ENCODE results near the gene LINGO3. TPM values are rescaled to one million over a fixed set of nuclear protein-coding genes. Genes with fewer than 3 reads are reported as not detected.
"Not testable (repeated sequence)": the region's sequence is repeated elsewhere in the genome, so short reads cannot be mapped to it uniquely, and the experiment has no call there.

LINGO3 gene
- total and polyA plus RNA-seq, 2 experiments from 2014 or later, result 0.23 to 2.1 TPM

- H3K9me3 ChIP-seq (ENCODE audit: low read depth), result no peaks in the 10 kb centered on the region
- no peak for TF ChIP-seq CTCF (IDR thresholded peaks at IDR 0.05; ENCODE audit: low read depth, low read length)
- H3K27ac ChIP-seq, result no peak overlapping the region
- peaks cover 54% of the 10 kb centered on the region for H3K27me3 ChIP-seq
- no peaks in the 10 kb centered on the region for H3K4me1 ChIP-seq (ENCODE audit: low read depth)
- no peaks in the 10 kb centered on the region for H3K36me3 ChIP-seq
- no peak for DNase-seq (ENCODE audit: low read depth in 1 of 2, low spot score in 1 of 2)
- no peak overlapping the region for H3K4me3 ChIP-seq
These were observed 25.1 kb downstream of the LINGO3 start for GRCh38 chr19:2282862-2283237.

- Histone ChIP-seq H3K27me3 (peaks cover 48% of the 10 kb centered on the region), H3K9me3 (ENCODE audit: low read depth) (no peaks in the 10 kb centered on the region), H3K4me1 (ENCODE audit: low read depth) (no peaks in the 10 kb centered on the region), H3K36me3 (no peaks in the 10 kb centered on the region), H3K4me3 (no peak within 1 kb of the TSS), H3K27ac (no peak within 1 kb of the TSS)
- TF ChIP-seq CTCF (IDR thresholded peaks at IDR 0.05; ENCODE audit: low read depth, low read length), result no peak
- peak; percentile 61 to 64 for DNase-seq (ENCODE audit: low read depth in 1 of 2, low spot score in 1 of 2)
These were observed 25.7 kb downstream of the LINGO3 start, which contains the start of gene PEAK3 for GRCh38 chr19:2282062-2282861. Gene PEAK3, minus strand, starts transcription at chr19:2282175. Its CDS starts 1,244 bp downstream, at chr19:2280931.

- peaks cover 40% of the 10 kb centered on the region for H3K27me3 ChIP-seq
- not testable (repeated sequence) for DNase-seq (ENCODE audit: low read depth in 1 of 2, low spot score in 1 of 2); H3K4me3 ChIP-seq; H3K36me3 ChIP-seq; H3K4me1 ChIP-seq (ENCODE audit: low read depth); H3K27ac ChIP-seq; H3K9me3 ChIP-seq (ENCODE audit: low read depth)
These were observed 26.5 kb downstream of the LINGO3 start for GRCh38 chr19:2281265-2282061.

- no peaks in the 10 kb centered on the region for H3K4me1 ChIP-seq (ENCODE audit: low read depth)
- no peak for DNase-seq (ENCODE audit: low read depth in 1 of 2, low spot score in 1 of 2)
- no peaks in the 10 kb centered on the region for H3K9me3 ChIP-seq (ENCODE audit: low read depth)
- no peak overlapping the region for H3K4me3 ChIP-seq
- peaks cover 33% of the 10 kb centered on the region for H3K27me3 ChIP-seq
- no peak overlapping the region for H3K27ac ChIP-seq
- no peak for TF ChIP-seq CTCF (IDR thresholded peaks at IDR 0.05; ENCODE audit: low read depth, low read length)
- no peaks in the 10 kb centered on the region for H3K36me3 ChIP-seq
These were observed 27.2 kb downstream of the LINGO3 start for GRCh38 chr19:2280633-2281264.

- no peaks in the 10 kb centered on the region for H3K4me1 ChIP-seq (ENCODE audit: low read depth)
- H3K36me3 ChIP-seq, result no peaks in the 10 kb centered on the region
- DNase-seq (ENCODE audit: low read depth in 1 of 2, low spot score in 1 of 2), result no peak
These were observed 29.3 kb downstream of the LINGO3 start for GRCh38 chr19:2278459-2279158.

More at GRCh38 chr19:2278459-2279158, 29.3 kb downstream of the LINGO3 start:
- Histone ChIP-seq H3K27ac (no peak overlapping the region), H3K4me3 (no peak overlapping the region), H3K27me3 (peaks cover 19% of the 10 kb centered on the region), H3K9me3 (ENCODE audit: low read depth) (no peaks in the 10 kb centered on the region)
- TF ChIP-seq CTCF (IDR thresholded peaks at IDR 0.05; ENCODE audit: low read depth, low read length), result no peak
